Type B pancreatic cell (in vitro differentiated cells): Measurements from ENCODE around the gene HSPA1L. TPM values are rescaled to one million over a fixed set of nuclear protein-coding genes. Genes with fewer than 3 reads are reported as not detected.
A peak's percentile ranks its signal among the peaks of the same experiment; 100 is the strongest.
"Not testable (repeated sequence)": the region's sequence is repeated elsewhere in the genome, so short reads cannot be mapped to it uniquely, and the experiment has no call there.

Source experiments
- DNase-seq: peaks from one replicate; pipeline ENCODE4 v3.0.0; 2021; ENCODE audit warnings: mixed read lengths; ENCODE audit not compliant: unreplicated experiment; ENCODE audit errors: extremely low spot score
- H3K27ac Mint-ChIP-seq: 2 replicates; pipeline ENCODE4 v1.8.0; 2021; ENCODE audit warnings: mild to moderate bottlenecking, mixed read lengths
- H3K27me3 Mint-ChIP-seq: 2 replicates; pipeline ENCODE4 v1.8.0; 2021; ENCODE audit warnings: mixed read lengths
- H3K36me3 Mint-ChIP-seq: 2 replicates; pipeline ENCODE4 v1.8.0; 2021; ENCODE audit warnings: mixed read lengths
- H3K4me1 Mint-ChIP-seq: one replicate; pipeline ENCODE4 v1.8.0; 2021; ENCODE audit warnings: mixed read lengths; ENCODE audit not compliant: unreplicated experiment
- H3K4me3 Mint-ChIP-seq: 2 replicates; pipeline ENCODE4 v1.8.0; 2021; ENCODE audit warnings: mild to moderate bottlenecking, mixed read lengths
- H3K9me3 Mint-ChIP-seq: 2 replicates; pipeline ENCODE4 v1.8.0; 2021; ENCODE audit warnings: mixed read lengths
- CTCF ChIP-seq: fragments of 200-600 bp; sonication (generic); conservative IDR thresholded peaks from 2 replicates; pipeline ENCODE4 v1.5.0; 2021; ENCODE audit warnings: antibody characterized with exemption, mild to moderate bottlenecking
- total RNA-seq: library from RNA; stranded (reverse); gene quantifications from 2 replicates; pipeline ENCODE4 v1.2.1, GENCODE V29; 2021; ENCODE audit warnings: low replicate concordance

The HSPA1L gene
- total RNA-seq, 1 donor from 2014 or later: 1.8 TPM

GRCh38 chr6:31861150-31861549, 46.1 kb upstream of the HSPA1L start:
- Mint-ChIP-seq H3K4me3 (peak overlapping the region; percentile 66), H3K27ac (no peak overlapping the region), H3K36me3 (peaks cover 5% of the 10 kb centered on the region), H3K4me1 (peaks cover 23% of the 10 kb centered on the region), H3K27me3 (no peaks in the 10 kb centered on the region), H3K9me3 (no peaks in the 10 kb centered on the region)
- no peak for TF ChIP-seq CTCF
- DNase-seq: no peak

GRCh38 chr6:31860349-31860748, 45.3 kb upstream of the HSPA1L start:
- Mint-ChIP-seq H3K36me3 (peaks cover 5% of the 10 kb centered on the region), H3K4me1 (peaks cover 23% of the 10 kb centered on the region), H3K27ac (no peak overlapping the region), H3K4me3 (peak overlapping the region; percentile 55), H3K9me3 (no peaks in the 10 kb centered on the region), H3K27me3 (no peaks in the 10 kb centered on the region)
- no peak for DNase-seq
- no peak for TF ChIP-seq CTCF

- DNase-seq: no peak
- no peak for TF ChIP-seq CTCF
- Mint-ChIP-seq H3K27ac (no peak overlapping the region), H3K4me1 (peaks cover 18% of the 10 kb centered on the region), H3K4me3 (peak overlapping the region; percentile 55), H3K27me3 (no peaks in the 10 kb centered on the region), H3K9me3 (no peaks in the 10 kb centered on the region), H3K36me3 (peaks cover 5% of the 10 kb centered on the region)
Measured at GRCh38 chr6:31859923-31860322, 44.8 kb upstream of the HSPA1L start.

GRCh38 chr6:31858707-31859106, 43.6 kb upstream of the HSPA1L start:
- TF ChIP-seq CTCF: no peak
- H3K36me3 Mint-ChIP-seq: peaks cover 5% of the 10 kb centered on the region
- no peak for DNase-seq
- no peaks in the 10 kb centered on the region for H3K27me3 Mint-ChIP-seq
- no peak overlapping the region for H3K4me3 Mint-ChIP-seq
- H3K9me3 Mint-ChIP-seq: no peaks in the 10 kb centered on the region
- no peak overlapping the region for H3K27ac Mint-ChIP-seq
- peaks cover 16% of the 10 kb centered on the region for H3K4me1 Mint-ChIP-seq

GRCh38 chr6:31857774-31858173, 42.7 kb upstream of the HSPA1L start:
- H3K36me3 Mint-ChIP-seq, DNase-seq, H3K9me3 Mint-ChIP-seq, H3K27me3 Mint-ChIP-seq, H3K4me3 Mint-ChIP-seq: not testable (repeated sequence)
- peak overlapping the region; percentile 52 for H3K27ac Mint-ChIP-seq
- peaks cover 10% of the 10 kb centered on the region for H3K4me1 Mint-ChIP-seq

- H3K4me1 Mint-ChIP-seq, H3K9me3 Mint-ChIP-seq, H3K27me3 Mint-ChIP-seq, H3K36me3 Mint-ChIP-seq, DNase-seq, H3K4me3 Mint-ChIP-seq, H3K27ac Mint-ChIP-seq: not testable (repeated sequence)
Measured at GRCh38 chr6:31851980-31852718, 37.1 kb upstream of the HSPA1L start.
